Heart left ventricle (tissue), 16 donors: ENCODE measurements around the gene OGA. TPM values are rescaled to one million over a fixed set of nuclear protein-coding genes. Genes with fewer than 3 reads are reported as not detected.

ENCODE experiments used
- ATAC-seq, 4 donors: fragments of 200-7000 bp; cut with Tn5 transposase; one replicate each; pipeline ENCODE4 v1.9.1; 2020 to 2022; ENCODE audit warnings: moderate library complexity in 4 of 4, mild to moderate bottlenecking in 3 of 4, moderate number of reproducible peaks in 1 of 4
- DNase-seq, 5 donors: peaks; one replicate each; pipeline ENCODE4 v3.0.0-alpha.2; 2020
- H3K27ac ChIP-seq, 12 donors: fragments of 200-600 bp; sonication (generic) in 4 of 12; one replicate each; pipeline versions ENCODE4 v1.5.0 to v1.8.0; 2016 to 2022; ENCODE audit warnings: mild to moderate bottlenecking in 2 of 12
- H3K27me3 ChIP-seq, 9 donors: fragments of 200-600 bp; sonication (generic) in 2 of 9; one replicate each; pipeline versions ENCODE4 v1.5.1 to v1.8.0; 2016 to 2022; ENCODE audit warnings: mild to moderate bottlenecking in 3 of 9
- H3K36me3 ChIP-seq, 9 donors: fragments of 200-600 bp; sonication (generic) in 2 of 9; one replicate each; pipeline versions ENCODE4 v1.5.0 to v1.8.0; 2018 to 2022; ENCODE audit warnings: mild to moderate bottlenecking in 2 of 9
- H3K4me1 ChIP-seq, 12 donors: fragments of 200-600 bp; sonication (generic) in 4 of 12; one replicate each; pipeline versions ENCODE4 v1.5.0 to v1.8.0; 2016 to 2022; ENCODE audit warnings: mild to moderate bottlenecking in 3 of 12
- H3K4me3 ChIP-seq, 12 donors: fragments of 200-600 bp; sonication (generic) in 4 of 12; one replicate each; pipeline versions ENCODE4 v1.5.0 to v1.8.0; 2017 to 2022; ENCODE audit warnings: mild to moderate bottlenecking in 9 of 12, moderate library complexity in 4 of 12
- H3K9me3 ChIP-seq, 12 donors: fragments of 200-600 bp; sonication (generic) in 4 of 12; one replicate each; pipeline versions ENCODE4 v1.5.0 to v1.8.0; 2016 to 2022; ENCODE audit warnings: mild to moderate bottlenecking in 1 of 12
- POLR2A ChIP-seq, 2 donors: fragments of 450-650 bp; IDR thresholded peaks; one replicate each; pipeline ENCODE4 v1.6.1; 2017; ENCODE audit warnings: antibody characterized with exemption in 2 of 2, mild to moderate bottlenecking in 2 of 2, moderate library complexity in 2 of 2
- WGBS, 4 donors: extraction: QIAGEN DNeasy Blood & Tissue Kit in 2 of 4; methylation state at CpG; one replicate each; pipeline versions ENCODE4 v1.1.5 to v1.1.7; 2013 to 2018; 5-methylcytosine and 5-hydroxymethylcytosine counted together
- intact Hi-C, 10 donors: fragments of 100-400 bp; cut with DNase I; formaldehyde crosslinking; loops; one replicate each; pipeline versions ENCODE4 v1.11.1 to v1.14.2; 2022
- polyA plus RNA-seq, 2 donors: library from polyadenylated mRNA; stranded (reverse); fragments of 200-250 nt; gene quantifications; one replicate each; pipeline ENCODE4 v1.2.3, GENCODE V29; 2013
- total RNA-seq, 9 donors: library from RNA; depleted of rRNA in 2 of 9; stranded (reverse); fragments of >200 nt in 2 of 9; fragmentation: NEBNext Ultra II Directional in 3 of 9; extraction: Animal tissue kit (Norgen Biotek cat#: 25700) in 3 of 9; gene quantifications; one replicate each; pipeline versions ENCODE4 v1.1.0 to v1.2.4, GENCODE V29; 2016 to 2023
- TF ChIP-seq, protein P1 (sequence below), 12 donors: fragments of 200-600 bp; sonication (generic) in 4 of 12; IDR thresholded peaks; one replicate each; pipeline versions ENCODE4 v1.5.0 to v1.8.0; 2018 to 2022; ENCODE audit warnings: antibody characterized with exemption in 12 of 12, mild to moderate bottlenecking in 5 of 12
- donor health status: ischemic (EF 13 %, LVEDD 7.1; RV severe dilation, severe dysfunction).
- donor health status: healthy with polysubstance abuse.
- donor health status: DM: no; HTN: yes; CAD: no.
- donor health status: DM: no; HTN: no; CAD: no.
- donor health status: ischemic (EF 25% LVEDD 6.9; RV normal size, moderate dysfunction).
- donor health status: ischemic (EF 25% LVEDD 5.7; RV mildly dilated, moderate dysfunction).
- donor health status: healthy.
- donor health status: DM: yes; HTN: yes; CAD: no.
- donor health status: ischemic (EF 35%, LVEDD 5.7; RV mildly dilated, moderate dysfunction).
- donor health status: nonischemic (EF 11% LVEDD 7.7; RV severe dilation, severe dysfunction).
- donor health status: DM: yes; HTN: yes; CAD: no.
- donor health status: PGD.
- donor health status: ischemic (EF 29% LVEDD 5.4; RV normal size, mild dysfunction).
- donor health status: nonischemic (EF 23%, LVEDD 6.1; RV moderate dilation, normal function).

The OGA gene
- total and polyA plus RNA-seq, 11 donors, result 42.1 to 164 (median 90.7) TPM

GRCh38 chr10:101744267-101744666, 74.0 kb downstream of the OGA start:
- peaks cover 0 to 19% (median 0%) of the 10 kb centered on the region in 9 donors for H3K27me3 ChIP-seq
- no peak for TF ChIP-seq POLR2A (IDR thresholded peaks at IDR 0.05)
- TF ChIP-seq, protein P1, sequence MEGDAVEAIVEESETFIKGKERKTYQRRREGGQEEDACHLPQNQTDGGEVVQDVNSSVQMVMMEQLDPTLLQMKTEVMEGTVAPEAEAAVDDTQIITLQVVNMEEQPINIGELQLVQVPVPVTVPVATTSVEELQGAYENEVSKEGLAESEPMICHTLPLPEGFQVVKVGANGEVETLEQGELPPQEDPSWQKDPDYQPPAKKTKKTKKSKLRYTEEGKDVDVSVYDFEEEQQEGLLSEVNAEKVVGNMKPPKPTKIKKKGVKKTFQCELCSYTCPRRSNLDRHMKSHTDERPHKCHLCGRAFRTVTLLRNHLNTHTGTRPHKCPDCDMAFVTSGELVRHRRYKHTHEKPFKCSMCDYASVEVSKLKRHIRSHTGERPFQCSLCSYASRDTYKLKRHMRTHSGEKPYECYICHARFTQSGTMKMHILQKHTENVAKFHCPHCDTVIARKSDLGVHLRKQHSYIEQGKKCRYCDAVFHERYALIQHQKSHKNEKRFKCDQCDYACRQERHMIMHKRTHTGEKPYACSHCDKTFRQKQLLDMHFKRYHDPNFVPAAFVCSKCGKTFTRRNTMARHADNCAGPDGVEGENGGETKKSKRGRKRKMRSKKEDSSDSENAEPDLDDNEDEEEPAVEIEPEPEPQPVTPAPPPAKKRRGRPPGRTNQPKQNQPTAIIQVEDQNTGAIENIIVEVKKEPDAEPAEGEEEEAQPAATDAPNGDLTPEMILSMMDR (IDR thresholded peaks at IDR 0.05), result no peak
- H3K4me1 ChIP-seq, result no peaks in the 10 kb centered on the region
- ATAC-seq (no peak), DNase-seq (no peak)
- intact Hi-C loops, result no loop called here
- WGBS, 4 donors, result 84 to 87% (median 86%) methylated on average over 3 of the region's 3 CpGs
- no peaks in the 10 kb centered on the region for H3K9me3 ChIP-seq
- no peaks in the 10 kb centered on the region for H3K36me3 ChIP-seq
- no peak overlapping the region for H3K27ac ChIP-seq
- H3K4me3 ChIP-seq, result no peak overlapping the region

DNA sequence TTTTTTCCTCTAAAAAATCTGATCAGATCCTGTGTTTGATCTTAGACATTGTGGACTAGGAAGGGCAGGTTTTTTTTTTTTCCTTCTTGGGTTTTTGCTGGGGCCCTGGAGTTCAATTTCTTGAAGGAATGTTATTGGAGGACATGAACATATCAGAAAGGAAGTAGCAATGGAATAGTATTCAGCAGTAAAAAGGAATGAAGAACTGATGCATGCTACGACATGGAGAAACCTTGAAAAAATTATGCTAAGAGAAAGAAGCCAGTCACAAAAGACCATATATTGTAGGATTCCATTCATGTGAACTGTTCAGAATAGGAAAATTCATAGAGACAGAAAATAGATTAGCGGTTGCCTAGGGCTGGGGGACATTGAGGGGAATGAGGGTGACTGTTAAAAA, 76.3 kb downstream of the OGA start:
- no peak overlapping the region for H3K4me3 ChIP-seq
- ATAC-seq, result no peak
- no peaks in the 10 kb centered on the region for H3K4me1 ChIP-seq
- H3K27ac ChIP-seq, result no peak overlapping the region
- 48 to 49% (median 49%) methylated on average over 2 of the region's 2 CpGs for WGBS, 4 donors
- no peak for DNase-seq
- H3K36me3 ChIP-seq, result no peaks in the 10 kb centered on the region
- no peak for TF ChIP-seq POLR2A (IDR thresholded peaks at IDR 0.05)
- TF ChIP-seq, protein P1 (IDR thresholded peaks at IDR 0.05), result no peak
- intact Hi-C loops, result no loop called here
- H3K9me3 ChIP-seq, result no peaks in the 10 kb centered on the region
- H3K27me3 ChIP-seq, result peaks cover 0 to 35% (median 10%) of the 10 kb centered on the region in 9 donors

DNA sequence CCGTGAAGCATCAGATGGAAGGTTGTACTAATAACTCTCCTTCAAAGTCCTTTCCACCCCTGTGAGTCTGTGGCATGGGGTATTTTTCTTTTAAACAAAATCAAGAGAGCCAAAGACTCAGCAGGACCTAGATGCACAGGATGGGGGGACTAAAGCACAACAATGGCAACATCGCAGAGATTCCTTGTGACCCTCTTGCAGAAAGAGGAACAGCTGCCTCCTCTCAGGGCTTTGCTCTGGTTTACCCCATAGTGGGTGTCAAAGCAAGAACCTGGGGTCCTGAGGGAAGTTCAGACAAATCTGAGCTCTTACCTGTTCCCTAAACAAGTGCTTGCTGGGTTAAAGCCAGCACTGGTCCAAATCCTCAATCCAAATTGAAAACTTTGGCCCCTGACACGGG, 81.6 kb downstream of the OGA start:
- Histone ChIP-seq H3K9me3 (no peaks in the 10 kb centered on the region), H3K4me1 (no peaks in the 10 kb centered on the region), H3K27ac (no peak overlapping the region), H3K36me3 (no peaks in the 10 kb centered on the region), H3K27me3 (peaks cover 0 to 35% (median 10%) of the 10 kb centered on the region in 9 donors), H3K4me3 (no peak overlapping the region)
- no peak for DNase-seq
- intact Hi-C loops, result no loop called here
- 73 to 85% (median 77%) methylated on average over 3 of the region's 3 CpGs for WGBS, 4 donors
- ATAC-seq, result no peak
- TF ChIP-seq, protein P1 (IDR thresholded peaks at IDR 0.05), result no peak
- no peak for TF ChIP-seq POLR2A (IDR thresholded peaks at IDR 0.05)

Other genes with a start within 250 kb of the OGA start
- gene POLL, start 230.2 kb downstream of the OGA start, total RNA-seq, result 10 to 100 TPM; 12.3 to 21.6 (median 18.0) TPM
- 10 to 100 TPM; 13.0 to 15.8 TPM for gene POLL, start 230.2 kb downstream of the OGA start, polyA plus RNA-seq
- 10 to 100 TPM; 16.3 to 42.9 (median 23.2) TPM for gene DPCD, start 230.1 kb downstream of the OGA start, total RNA-seq
- 10 to 100 TPM; 29.9 to 41.3 TPM for gene DPCD, start 230.1 kb downstream of the OGA start, polyA plus RNA-seq
- gene FBXW4, start 123.3 kb downstream of the OGA start, total RNA-seq, result 100 to 1,000 TPM in 1 of 9 donors, 10 to 100 TPM in 8; 69.7 to 116 (median 80.9) TPM
- gene FBXW4, start 123.3 kb downstream of the OGA start, polyA plus RNA-seq, result 10 to 100 TPM; 35.8 to 82.9 TPM
- not detected for gene FGF8, start 42.3 kb downstream of the OGA start, total RNA-seq
- not detected for gene FGF8, start 42.3 kb downstream of the OGA start, polyA plus RNA-seq
- 10 to 100 TPM in 4 of 9 donors, 1 to 10 TPM in 5; 5.9 to 23.1 (median 8.3) TPM for gene NPM3, start 35.0 kb downstream of the OGA start, total RNA-seq
- 10 to 100 TPM; 11.0 to 24.9 TPM for gene NPM3, start 35.0 kb downstream of the OGA start, polyA plus RNA-seq
- 100 to 1,000 TPM in 7 of 9 donors, 10 to 100 TPM in 2; 85.1 to 862 (median 174) TPM for gene KCNIP2, start 25.4 kb upstream of the OGA start, total RNA-seq
- gene KCNIP2, start 25.4 kb upstream of the OGA start, polyA plus RNA-seq, result 100 to 1,000 TPM; 214 to 262 TPM
- 10 to 100 TPM; 28.5 to 84.2 (median 45.4) TPM for gene ARMH3, start 237.7 kb upstream of the OGA start, total RNA-seq
- 10 to 100 TPM; 33.4 to 43.9 TPM for gene ARMH3, start 237.7 kb upstream of the OGA start, polyA plus RNA-seq
- gene HPS6, start 246.9 kb upstream of the OGA start, total RNA-seq, result 10 to 100 TPM in 6 of 9 donors, 1 to 10 TPM in 3; 7.8 to 23.1 (median 12.4) TPM
- gene HPS6, start 246.9 kb upstream of the OGA start, polyA plus RNA-seq, result 10 to 100 TPM in 1 of 2 donors, 1 to 10 TPM in 1; 7.6 to 12.9 TPM